BJ (cell line): ENCODE measurements around the gene PCK2. TPM values are rescaled to one million over a fixed set of nuclear protein-coding genes. Genes with fewer than 3 reads are reported as not detected.

ENCODE experiments used
- CTCF ChIA-PET: fragments of 350-600 bp; formaldehyde crosslinking; extraction: SDS; loops from one replicate; lab custom pipeline; 2021; ENCODE audit warnings: antibody characterized with exemption, inconsistent platforms; lab: Yijun Ruan, JAX
- POLR2A ChIA-PET: fragments of 300-600 bp; sonication (Branson Sonifier 250); formaldehyde crosslinking; extraction: SDS; loops from one replicate; lab custom pipeline; 2021; ENCODE audit warnings: antibody characterized with exemption; lab: Charles Lee
- DNase-seq: peaks from one replicate; pipeline ENCODE4 v3.0.0-alpha.2; 2011; ENCODE audit warnings: low read depth
- H3K27me3 ChIP-seq: 2 replicates; pipeline ENCODE4 v1.6.0; 2011; ENCODE audit warnings: low read length; ENCODE audit not compliant: control insufficient read depth, insufficient read depth
- H3K36me3 ChIP-seq: 2 replicates; pipeline ENCODE4 v1.5.1; 2011; ENCODE audit warnings: low read length; ENCODE audit not compliant: control insufficient read depth, insufficient read depth
- H3K4me3 ChIP-seq: 2 replicates; pipeline ENCODE4 v1.5.1; 2011; ENCODE audit warnings: low read depth, mild to moderate bottlenecking, control low read depth, low read length
- polyA plus RNA-seq: library from polyadenylated mRNA; depleted of rRNA; stranded (reverse); fragments of >200 nt; gene quantifications from 2 replicates; pipeline ENCODE4 v1.2.3, GENCODE V29; 2011
- TF ChIP-seq, protein P1 (sequence below): IDR thresholded peaks from 2 replicates; pipeline ENCODE4 v1.5.1; 2011; ENCODE audit warnings: low read depth, mild to moderate bottlenecking, control low read depth, inconsistent platforms, low read length, moderate library complexity; ENCODE audit not compliant: insufficient read depth

Gene PCK2
- polyA plus RNA-seq, 1 experiment: 227 TPM

DNA sequence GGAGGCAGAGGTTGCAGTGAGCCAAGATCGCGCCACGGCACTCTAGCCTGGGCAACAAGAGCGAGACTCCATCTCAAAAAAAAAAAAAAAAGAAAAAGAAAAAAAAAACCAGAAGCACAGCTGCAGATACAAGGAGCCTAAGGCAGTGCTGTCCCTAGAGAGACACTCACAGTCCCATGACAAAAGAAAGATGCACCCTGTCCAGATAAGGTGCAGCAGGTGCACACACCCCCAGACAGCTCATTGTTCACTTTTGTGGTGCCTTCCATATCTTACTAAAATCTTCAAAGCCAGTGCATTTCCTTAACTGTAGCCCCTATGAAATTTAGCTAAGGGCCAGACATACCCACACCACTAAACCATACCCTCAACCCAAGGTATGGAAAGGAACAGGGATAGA is 28.3 kb downstream of the PCK2 start:
- DNase-seq: no peak
- Histone ChIP-seq H3K36me3 (peaks cover 19% of the 10 kb centered on the region), H3K27me3 (no peaks in the 10 kb centered on the region), H3K4me3 (no peak overlapping the region)
- POLR2A ChIA-PET: no interaction called here
- CTCF ChIA-PET: no interaction called here
- TF ChIP-seq, protein P1, sequence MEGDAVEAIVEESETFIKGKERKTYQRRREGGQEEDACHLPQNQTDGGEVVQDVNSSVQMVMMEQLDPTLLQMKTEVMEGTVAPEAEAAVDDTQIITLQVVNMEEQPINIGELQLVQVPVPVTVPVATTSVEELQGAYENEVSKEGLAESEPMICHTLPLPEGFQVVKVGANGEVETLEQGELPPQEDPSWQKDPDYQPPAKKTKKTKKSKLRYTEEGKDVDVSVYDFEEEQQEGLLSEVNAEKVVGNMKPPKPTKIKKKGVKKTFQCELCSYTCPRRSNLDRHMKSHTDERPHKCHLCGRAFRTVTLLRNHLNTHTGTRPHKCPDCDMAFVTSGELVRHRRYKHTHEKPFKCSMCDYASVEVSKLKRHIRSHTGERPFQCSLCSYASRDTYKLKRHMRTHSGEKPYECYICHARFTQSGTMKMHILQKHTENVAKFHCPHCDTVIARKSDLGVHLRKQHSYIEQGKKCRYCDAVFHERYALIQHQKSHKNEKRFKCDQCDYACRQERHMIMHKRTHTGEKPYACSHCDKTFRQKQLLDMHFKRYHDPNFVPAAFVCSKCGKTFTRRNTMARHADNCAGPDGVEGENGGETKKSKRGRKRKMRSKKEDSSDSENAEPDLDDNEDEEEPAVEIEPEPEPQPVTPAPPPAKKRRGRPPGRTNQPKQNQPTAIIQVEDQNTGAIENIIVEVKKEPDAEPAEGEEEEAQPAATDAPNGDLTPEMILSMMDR: no peak

DNA sequence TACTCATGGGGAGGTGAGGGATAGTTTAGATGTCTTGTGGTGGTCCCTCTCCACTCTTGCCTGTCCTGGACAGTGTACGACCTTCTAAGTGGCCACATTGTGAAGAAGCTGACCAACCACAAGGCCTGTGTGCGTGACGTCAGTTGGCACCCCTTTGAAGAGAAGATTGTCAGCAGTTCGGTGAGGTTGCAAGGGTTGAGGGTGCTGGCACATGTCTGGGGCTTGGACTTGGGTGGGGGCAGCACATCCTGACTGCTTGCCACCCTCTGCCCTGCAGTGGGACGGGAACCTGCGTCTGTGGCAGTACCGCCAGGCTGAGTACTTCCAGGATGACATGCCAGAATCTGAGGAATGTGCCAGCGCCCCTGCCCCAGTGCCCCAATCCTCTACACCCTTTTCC is 28.8 kb downstream of the PCK2 start:
- Histone ChIP-seq H3K36me3 (peaks cover 18% of the 10 kb centered on the region), H3K27me3 (no peaks in the 10 kb centered on the region), H3K4me3 (no peak overlapping the region)
- POLR2A ChIA-PET: no interaction called here
- TF ChIP-seq, protein P1: no peak
- CTCF ChIA-PET: no interaction called here
- no peak for DNase-seq

DNA sequence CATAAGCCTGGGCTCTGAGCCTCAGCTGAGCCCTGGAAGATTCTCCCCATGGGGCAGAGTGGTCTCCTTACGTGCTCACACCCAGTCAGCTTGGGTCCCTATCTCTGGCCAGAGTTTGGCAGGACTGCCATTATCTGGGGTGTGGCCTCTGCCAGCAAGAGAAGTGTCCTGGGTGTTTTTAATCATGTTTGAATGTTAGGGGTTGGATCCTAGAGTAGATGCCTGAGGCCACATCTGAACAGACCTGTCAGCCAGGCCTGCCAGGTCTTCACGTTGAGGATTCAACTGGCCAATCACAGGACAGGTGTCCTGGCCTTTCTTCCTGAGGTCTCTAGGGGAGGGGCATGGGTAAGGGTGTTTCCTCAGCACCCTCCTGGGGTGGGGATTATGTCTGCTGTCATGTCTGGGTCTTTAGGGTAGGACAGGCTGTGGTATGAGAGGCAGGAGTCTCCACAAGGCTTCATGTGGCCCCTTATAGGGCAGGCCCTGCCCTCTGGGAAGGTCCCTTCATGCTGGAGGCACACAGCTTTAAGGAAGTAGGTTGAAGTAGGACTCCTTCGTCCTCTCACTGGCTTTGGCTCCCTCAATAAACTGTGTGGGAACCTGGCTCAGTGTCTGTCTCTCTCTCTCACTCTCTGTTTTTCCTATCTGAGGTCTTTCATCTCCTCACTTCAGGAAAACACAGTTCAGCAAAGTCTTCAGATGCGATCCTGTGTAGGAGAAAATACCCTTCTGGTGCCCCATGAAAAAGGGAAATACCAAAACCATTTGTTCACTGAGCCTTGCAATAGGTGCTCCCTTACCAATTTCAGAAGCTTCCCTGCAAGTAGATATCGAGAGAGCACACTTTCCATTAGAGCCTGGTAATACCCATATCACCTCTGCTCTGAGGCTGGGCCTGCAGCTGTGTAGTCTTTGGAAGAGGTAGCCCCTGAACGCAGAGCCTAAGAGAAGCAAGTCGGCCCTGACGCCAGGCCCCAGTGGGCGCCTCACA is 29.6 kb downstream of the PCK2 start:
- POLR2A ChIA-PET: no interaction called here
- Histone ChIP-seq H3K27me3 (no peaks in the 10 kb centered on the region), H3K36me3 (peaks cover 14% of the 10 kb centered on the region), H3K4me3 (no peak overlapping the region)
- TF ChIP-seq, protein P1: no peak
- DNase-seq: no peak
- CTCF ChIA-PET: interaction anchor here (1.4 to 2.0 kb wide), 2 partner anchors 15 to 37 kb away, joined by 4 to 7 read pairs; partner anchors contain the start of gene IRF9

DNA sequence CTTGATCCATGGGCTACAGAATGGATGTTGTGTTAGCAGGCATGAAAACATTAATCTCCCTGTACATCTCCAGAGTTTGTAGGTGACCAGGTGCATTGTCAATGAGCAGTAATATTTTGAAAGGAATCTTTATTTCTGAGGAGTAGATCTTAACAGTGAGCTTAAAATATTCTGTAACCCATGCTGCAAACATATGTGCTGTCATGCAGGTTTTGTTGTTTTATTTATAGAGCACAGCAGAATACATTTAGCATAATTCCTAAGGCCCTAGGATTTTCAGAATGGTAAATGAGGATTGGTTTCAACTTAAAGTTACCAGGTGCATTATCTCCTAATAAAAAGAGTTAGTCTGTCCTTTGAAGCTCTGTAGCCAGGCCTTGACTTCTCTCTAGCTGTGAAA is 32.8 kb downstream of the PCK2 start:
- POLR2A ChIA-PET: no interaction called here
- no peaks in the 10 kb centered on the region for H3K27me3 ChIP-seq
- DNase-seq: no peak
- no peak overlapping the region for H3K4me3 ChIP-seq
- CTCF ChIA-PET: interaction anchor here (1.2 kb wide), 1 partner anchor 9 kb away, joined by 3 read pairs; the partner anchor contains the start of gene PSME1
- peaks cover 2% of the 10 kb centered on the region; the same call in 1 of the 2 replicates for H3K36me3 ChIP-seq
- TF ChIP-seq, protein P1: no peak

DNA sequence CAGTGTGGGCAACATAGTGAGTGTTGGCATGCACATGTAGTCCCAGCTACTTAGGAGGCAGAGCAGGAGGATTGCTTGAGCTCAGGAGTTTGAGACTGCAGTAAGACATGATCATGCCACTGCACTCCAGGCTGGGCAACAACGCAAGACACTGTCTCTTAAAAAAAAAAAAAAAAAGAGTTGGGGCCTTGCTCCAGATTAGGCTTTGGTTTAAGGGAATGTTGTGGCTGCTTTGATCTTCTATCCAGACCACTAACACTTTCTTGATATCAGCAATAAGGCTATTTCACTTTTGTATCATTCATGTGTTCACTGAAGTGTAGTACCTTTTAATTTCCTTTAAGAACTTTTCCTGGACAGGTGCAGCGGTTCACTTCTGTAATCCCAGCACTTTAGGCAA is 33.6 kb downstream of the PCK2 start:
- H3K36me3 ChIP-seq: peaks cover 2% of the 10 kb centered on the region; the same call in 1 of the 2 replicates
- ChIA-PET CTCF (no interaction called here), POLR2A (no interaction called here)
- H3K4me3 ChIP-seq: no peak overlapping the region
- TF ChIP-seq, protein P1: no peak
- no peaks in the 10 kb centered on the region for H3K27me3 ChIP-seq
- no peak for DNase-seq
